HepG2 (cell line): Measurements from ENCODE around the gene C2CD2. TPM values are rescaled to one million over a fixed set of nuclear protein-coding genes. Genes with fewer than 3 reads are reported as not detected.

ENCODE experiments used
- CENPT ChIP-seq: sonication (generic); formaldehyde crosslinking; IDR thresholded peaks from 2 replicates; pipeline ENCODE4 v1.8.0; 2022; ENCODE audit warnings: low read depth, mild to moderate bottlenecking, moderate library complexity, missing genetic modification reagents
- CHD4 ChIP-seq: fragments of 200-600 bp; sonication (generic); IDR thresholded peaks from 2 replicates; pipeline ENCODE4 v1.7.0; 2017; ENCODE audit warnings: mild to moderate bottlenecking, low read length, borderline replicate concordance
- FOXA1 ChIP-seq, 2 experiments: fragments of 450-650 bp in 1 of 2; sonication (generic) in 1 of 2; formaldehyde crosslinking in 1 of 2; IDR thresholded peaks; 2 replicates each; pipeline versions ENCODE4 v1.4.0 to v1.6.1; 2016 to 2020; ENCODE audit warnings: missing genetic modification reagents in 1 of 2
- FOXA3 ChIP-seq: IDR thresholded peaks from 2 replicates; pipeline ENCODE4 v1.6.1; 2016; ENCODE audit warnings: missing genetic modification reagents, missing compliant biosample characterization
- ISX ChIP-seq: sonication (generic); formaldehyde crosslinking; conservative IDR thresholded peaks from 2 replicates; pipeline ENCODE4 v1.5.0; 2020; ENCODE audit warnings: missing genetic modification reagents
- JARID2 ChIP-seq: sonication (generic); formaldehyde crosslinking; IDR thresholded peaks from 2 replicates; pipeline ENCODE4 v1.8.1; 2023; ENCODE audit warnings: missing genetic modification reagents, inconsistent platforms; ENCODE audit not compliant: insufficient replicate concordance
- NFIC ChIP-seq: IDR thresholded peaks from 2 replicates; pipeline ENCODE4 v1.6.1; 2012; ENCODE audit warnings: mild to moderate bottlenecking, low read length, inconsistent platforms
- PRMT3 ChIP-seq: sonication (generic); formaldehyde crosslinking; IDR thresholded peaks from 2 replicates; pipeline ENCODE4 v1.8.1; 2022; ENCODE audit warnings: low read depth, mild to moderate bottlenecking, moderate library complexity, missing genetic modification reagents, borderline replicate concordance
- REL ChIP-seq: sonication (generic); formaldehyde crosslinking; conservative IDR thresholded peaks from 2 replicates; pipeline ENCODE4 v1.8.0; 2022; ENCODE audit warnings: mild to moderate bottlenecking, missing genetic modification reagents, moderate library complexity
- SAFB2 ChIP-seq: sonication (generic); formaldehyde crosslinking; IDR thresholded peaks from 2 replicates; pipeline ENCODE4 v1.5.1; 2020; ENCODE audit warnings: missing genetic modification reagents, low read depth, mild to moderate bottlenecking, borderline replicate concordance
- SALL1 ChIP-seq: sonication (generic); formaldehyde crosslinking; IDR thresholded peaks from 2 replicates; pipeline ENCODE4 v1.8.0; 2022; ENCODE audit warnings: mild to moderate bottlenecking, missing genetic modification reagents
- SP5 ChIP-seq: IDR thresholded peaks from 2 replicates; pipeline ENCODE4 v1.6.1; 2016; ENCODE audit warnings: low read depth, borderline replicate concordance
- TCF12 ChIP-seq, 2 experiments: fragments of 450-650 bp in 1 of 2; sonication (generic) in 1 of 2; formaldehyde crosslinking in 1 of 2; IDR thresholded peaks; 2 replicates each; pipeline versions ENCODE4 v1.6.1 to v1.8.0; 2017 to 2022; ENCODE audit warnings: antibody characterized with exemption in 1 of 2, mild to moderate bottlenecking in 1 of 2, missing genetic modification reagents in 1 of 2, moderate library complexity in 1 of 2
- XBP1 ChIP-seq: sonication (generic); formaldehyde crosslinking; IDR thresholded peaks from 2 replicates; pipeline ENCODE4 v1.5.0; 2020; ENCODE audit warnings: missing genetic modification reagents
- YEATS2 ChIP-seq: sonication (generic); formaldehyde crosslinking; IDR thresholded peaks from 2 replicates; pipeline ENCODE4 v1.4.0; 2020; ENCODE audit warnings: missing genetic modification reagents, borderline replicate concordance
- ZFP62 ChIP-seq: sonication (generic); formaldehyde crosslinking; IDR thresholded peaks from 2 replicates; pipeline ENCODE4 v1.4.0; 2020; ENCODE audit warnings: missing genetic modification reagents
- ZFY ChIP-seq: sonication (generic); formaldehyde crosslinking; IDR thresholded peaks from 2 replicates; pipeline ENCODE4 v1.4.0; 2020; ENCODE audit warnings: missing genetic modification reagents
- ZNF234 ChIP-seq: sonication (generic); formaldehyde crosslinking; conservative IDR thresholded peaks from 2 replicates; pipeline ENCODE4 v1.5.1; 2020; ENCODE audit warnings: mild to moderate bottlenecking, missing genetic modification reagents
- ZNF253 ChIP-seq: sonication (generic); formaldehyde crosslinking; IDR thresholded peaks from 2 replicates; pipeline ENCODE4 v1.8.0; 2022; ENCODE audit warnings: mild to moderate bottlenecking, missing genetic modification reagents, borderline replicate concordance
- ZNF34 ChIP-seq: sonication (generic); formaldehyde crosslinking; IDR thresholded peaks from 2 replicates; pipeline ENCODE4 v1.4.0; 2020; ENCODE audit warnings: mild to moderate bottlenecking, missing genetic modification reagents, borderline replicate concordance
- ZNF431 ChIP-seq: sonication (generic); formaldehyde crosslinking; IDR thresholded peaks from 2 replicates; pipeline ENCODE4 v1.9.0; 2022; ENCODE audit warnings: missing genetic modification reagents, low read depth, mild to moderate bottlenecking, borderline replicate concordance
- ZNF556 ChIP-seq: sonication (generic); formaldehyde crosslinking; IDR thresholded peaks from 2 replicates; pipeline ENCODE4 v1.4.0; 2020; ENCODE audit warnings: mild to moderate bottlenecking, missing genetic modification reagents, borderline replicate concordance
- ZNF678 ChIP-seq: sonication (generic); formaldehyde crosslinking; IDR thresholded peaks from 2 replicates; pipeline ENCODE4 v1.4.0; 2020; ENCODE audit warnings: mild to moderate bottlenecking, missing genetic modification reagents
- ZNF7 ChIP-seq: IDR thresholded peaks from 2 replicates; pipeline ENCODE4 v1.6.1; 2016; ENCODE audit warnings: missing biosample characterization, missing genetic modification reagents
- polyA plus RNA-seq, 8 experiments: library from polyadenylated mRNA; depleted of rRNA in 3 of 8; stranded (reverse) in 7 of 8; unstranded in 1 of 8; fragments of >200 nt; fragmentation: Illumina TruSeq in 4 of 8; extraction: Trizol in 4 of 8; gene quantifications; 2 replicates each; pipeline versions ENCODE4 v1.2.1 to v1.2.3, GENCODE V29; 2011 to 2016; ENCODE audit warnings: low read depth in 4 of 8, missing spikeins in 1 of 8, mixed read lengths in 1 of 8; ENCODE audit not compliant: insufficient read depth in 1 of 8
- total RNA-seq, 5 experiments: library from RNA; depleted of rRNA; stranded (reverse); fragments of >200 nt; fragmentation: Illumina TruSeq; extraction: Trizol; gene quantifications; 2 replicates each; pipeline ENCODE4 v1.2.3, GENCODE V29; 2016; ENCODE audit warnings: low read depth in 1 of 5
- TF ChIP-seq, protein P1 (sequence below): sonication (generic); formaldehyde crosslinking; IDR thresholded peaks from 2 replicates; pipeline ENCODE4 v1.5.0; 2020; ENCODE audit warnings: missing genetic modification reagents
- TF ChIP-seq, protein P2 (sequence below): sonication (generic); formaldehyde crosslinking; IDR thresholded peaks from 2 replicates; pipeline ENCODE4; 2020; ENCODE audit warnings: missing genetic modification reagents, mild to moderate bottlenecking, borderline replicate concordance

The C2CD2 gene
- total and polyA plus RNA-seq, 2 of the 13 experiments (the other 11 are each of a cell fraction or from before 2014, with no cell fraction given) = 12.5 to 19.7 TPM

DNA sequence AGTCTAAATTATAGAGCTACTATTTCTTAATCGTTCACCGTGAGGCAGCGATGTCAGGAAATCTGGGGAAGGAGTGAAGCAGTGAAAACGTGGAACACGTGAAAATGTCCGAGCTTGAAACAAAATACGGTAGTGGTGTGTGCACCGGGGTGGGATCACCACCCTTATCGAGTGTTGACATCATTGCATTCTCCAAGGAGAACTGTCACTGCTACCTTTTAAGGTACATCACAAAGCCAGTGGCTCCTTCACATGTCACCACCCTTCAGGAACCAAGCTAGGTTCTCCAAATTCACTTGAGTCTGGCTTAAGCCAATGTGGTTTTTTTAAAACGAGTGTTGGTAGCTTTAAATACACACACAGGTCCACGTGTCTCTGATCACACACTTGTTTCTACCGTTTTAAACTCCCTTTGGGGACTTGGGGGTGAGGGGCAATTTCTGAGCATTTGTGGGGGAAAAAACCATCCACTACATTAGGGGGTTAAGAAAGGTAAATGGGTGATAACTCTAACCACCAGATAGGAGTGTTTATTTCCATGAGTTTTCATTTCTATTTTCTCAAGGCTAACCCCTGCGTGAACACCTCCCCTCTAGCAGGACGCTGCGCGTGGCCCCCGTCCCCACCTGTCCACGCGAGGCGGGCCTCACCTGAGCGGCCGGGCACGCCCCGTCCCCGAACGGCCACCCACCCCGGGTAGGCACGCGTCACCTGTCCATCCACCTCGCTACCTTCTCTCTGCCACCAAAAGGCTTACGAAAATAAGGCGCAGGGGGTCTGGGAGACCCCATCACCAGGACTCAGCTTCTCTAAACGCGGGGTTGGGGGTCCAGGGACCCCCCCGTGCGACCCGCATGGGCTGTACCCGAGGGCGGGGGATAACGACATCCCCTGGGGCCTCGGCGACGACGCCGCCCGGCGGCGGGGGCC is 75.7 kb downstream of the C2CD2 start (continued):
- TF ChIP-seq, protein P1, sequence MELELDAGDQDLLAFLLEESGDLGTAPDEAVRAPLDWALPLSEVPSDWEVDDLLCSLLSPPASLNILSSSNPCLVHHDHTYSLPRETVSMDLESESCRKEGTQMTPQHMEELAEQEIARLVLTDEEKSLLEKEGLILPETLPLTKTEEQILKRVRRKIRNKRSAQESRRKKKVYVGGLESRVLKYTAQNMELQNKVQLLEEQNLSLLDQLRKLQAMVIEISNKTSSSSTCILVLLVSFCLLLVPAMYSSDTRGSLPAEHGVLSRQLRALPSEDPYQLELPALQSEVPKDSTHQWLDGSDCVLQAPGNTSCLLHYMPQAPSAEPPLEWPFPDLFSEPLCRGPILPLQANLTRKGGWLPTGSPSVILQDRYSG = no peak
- TF ChIP-seq YEATS2 (CRISPR knock-in tag) (no peak), ZNF253 (CRISPR knock-in tag) (no peak), REL (CRISPR knock-in tag) (no peak), ZNF431 (no peak), JARID2 (CRISPR knock-in tag) (no peak), CHD4 (no peak), SP5 (no peak), FOXA3 (CRISPR knock-in tag) (no peak), NFIC (no peak), FOXA1 (IDR thresholded peaks at IDR 0.05) (no peak), FOXA1 (CRISPR knock-in tag; IDR thresholded peaks at IDR 0.05) (no peak), ZNF556 (CRISPR knock-in tag) (no peak), ZFY (CRISPR knock-in tag) (peak; percentile 21; the same call in 1 of the 2 replicates), ISX (no peak), ZFP62 (CRISPR knock-in tag) (no peak), CENPT (CRISPR knock-in tag) (no peak), SALL1 (CRISPR knock-in tag) (0 out of 2 replicates have a peak, but pooled peaks have one; percentile 17), ZNF234 (CRISPR knock-in tag) (no peak), XBP1 (CRISPR knock-in tag) (no peak), ZNF34 (CRISPR knock-in tag) (no peak), SAFB2 (CRISPR knock-in tag) (no peak), PRMT3 (CRISPR knock-in tag) (no peak), ZNF7 (CRISPR knock-in tag) (peak; percentile 74), ZNF678 (CRISPR knock-in tag) (no peak), TCF12 (IDR thresholded peaks at IDR 0.05) (no peak), TCF12 (CRISPR knock-in tag; IDR thresholded peaks at IDR 0.05) (no peak)
- TF ChIP-seq, protein P2, sequence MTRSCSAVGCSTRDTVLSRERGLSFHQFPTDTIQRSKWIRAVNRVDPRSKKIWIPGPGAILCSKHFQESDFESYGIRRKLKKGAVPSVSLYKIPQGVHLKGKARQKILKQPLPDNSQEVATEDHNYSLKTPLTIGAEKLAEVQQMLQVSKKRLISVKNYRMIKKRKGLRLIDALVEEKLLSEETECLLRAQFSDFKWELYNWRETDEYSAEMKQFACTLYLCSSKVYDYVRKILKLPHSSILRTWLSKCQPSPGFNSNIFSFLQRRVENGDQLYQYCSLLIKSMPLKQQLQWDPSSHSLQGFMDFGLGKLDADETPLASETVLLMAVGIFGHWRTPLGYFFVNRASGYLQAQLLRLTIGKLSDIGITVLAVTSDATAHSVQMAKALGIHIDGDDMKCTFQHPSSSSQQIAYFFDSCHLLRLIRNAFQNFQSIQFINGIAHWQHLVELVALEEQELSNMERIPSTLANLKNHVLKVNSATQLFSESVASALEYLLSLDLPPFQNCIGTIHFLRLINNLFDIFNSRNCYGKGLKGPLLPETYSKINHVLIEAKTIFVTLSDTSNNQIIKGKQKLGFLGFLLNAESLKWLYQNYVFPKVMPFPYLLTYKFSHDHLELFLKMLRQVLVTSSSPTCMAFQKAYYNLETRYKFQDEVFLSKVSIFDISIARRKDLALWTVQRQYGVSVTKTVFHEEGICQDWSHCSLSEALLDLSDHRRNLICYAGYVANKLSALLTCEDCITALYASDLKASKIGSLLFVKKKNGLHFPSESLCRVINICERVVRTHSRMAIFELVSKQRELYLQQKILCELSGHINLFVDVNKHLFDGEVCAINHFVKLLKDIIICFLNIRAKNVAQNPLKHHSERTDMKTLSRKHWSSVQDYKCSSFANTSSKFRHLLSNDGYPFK = no peak
